Astrocyte (in vitro differentiated cells and primary cell): ENCODE results near the gene ZRANB1.

Source experiments
- CTCF ChIP-seq: IDR thresholded peaks from 2 replicates; pipeline ENCODE4 v1.5.1; 2011; ENCODE audit warnings: low read depth, mild to moderate bottlenecking, inconsistent platforms, low read length, moderate library complexity; ENCODE audit not compliant: insufficient read depth
- EZH2 ChIP-seq: IDR thresholded peaks from 2 replicates; pipeline ENCODE4 v1.6.1; 2012; ENCODE audit warnings: mild to moderate bottlenecking, low read length, inconsistent platforms; ENCODE audit not compliant: insufficient read depth

- no peak for TF ChIP-seq CTCF
- no peak for TF ChIP-seq EZH2
Observed at GRCh38 chr10:124928545-124928944, 13.4 kb upstream of the ZRANB1 start.
